Liver (tissue), 3 donors: ENCODE results near the gene DNAAF5.

Source experiments
- CTCF ChIP-seq: fragments of 150-350 bp; IDR thresholded peaks from 2 replicates; pipeline ENCODE4 v1.5.1; 2017; ENCODE audit warnings: improper control_type of control experiment, low read depth, low read length; ENCODE audit not compliant: missing input control
- EGR1 ChIP-seq, 2 donors: IDR thresholded peaks; 2 replicates each; pipeline ENCODE4 v1.6.1; 2016 to 2018; ENCODE audit warnings: antibody characterized with exemption in 2 of 2, low read depth in 2 of 2
- FOXA1 ChIP-seq: IDR thresholded peaks from 2 replicates; pipeline ENCODE4 v1.6.1; 2016; ENCODE audit warnings: antibody characterized with exemption
- MAX ChIP-seq: IDR thresholded peaks from 2 replicates; pipeline ENCODE4 v1.6.1; 2016; ENCODE audit warnings: antibody characterized with exemption
- YY1 ChIP-seq: IDR thresholded peaks from 2 replicates; pipeline ENCODE4 v1.6.1; 2016; ENCODE audit warnings: antibody characterized with exemption, mild to moderate bottlenecking
- donor health status: healthy.
- donor health status: healthy.

- TF ChIP-seq FOXA1: no peak
- TF ChIP-seq CTCF: no peak
- no peak for TF ChIP-seq YY1
- TF ChIP-seq MAX: no peak
- TF ChIP-seq EGR1 (IDR thresholded peaks at IDR 0.05; ENCODE audit: low read depth in 2 of 2): no peak
Observed at GRCh38 chr7:754531-755412, 28.3 kb downstream of the DNAAF5 start.
